ENCODE results near the gene WDR72. TPM values are rescaled to one million over a fixed set of nuclear protein-coding genes. Genes with fewer than 3 reads are reported as not detected.

Gene WDR72
- total and polyA plus RNA-seq, 2 donors (not counting 1 experiment from before 2014, with no cell fraction given) = not detected

DNA sequence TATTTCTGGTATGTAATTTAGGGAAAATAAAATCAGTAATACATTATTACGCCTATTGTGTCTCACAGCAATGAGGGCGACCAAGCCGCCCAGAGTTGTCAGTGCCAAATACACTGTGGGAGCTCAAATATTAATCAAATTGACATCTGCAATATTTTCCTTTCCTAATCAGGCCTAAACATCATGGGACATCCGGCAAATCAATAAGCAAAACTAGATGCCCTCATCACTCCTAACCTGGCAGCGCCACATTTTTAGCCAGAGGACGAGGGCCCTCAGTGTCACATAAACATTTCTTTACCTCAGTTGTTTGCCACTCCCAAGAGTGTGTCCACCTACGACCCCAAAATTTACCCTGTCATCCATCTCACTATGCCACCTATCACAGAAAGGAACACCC is 64.1 kb downstream of the WDR72 start:
- ATAC-seq (ENCODE audit: low read depth) (no peak), DNase-seq (no peak)
- no peaks in the 10 kb centered on the region for H3K4me1 ChIP-seq (ENCODE audit: control insufficient read depth in 2 of 2, insufficient read depth in 2 of 2, low read length in 2 of 2)
- H3K27ac ChIP-seq (ENCODE audit: low read length in 2 of 2) = no peak overlapping the region
- no peaks in the 10 kb centered on the region for H4K20me1 ChIP-seq (ENCODE audit: control insufficient read depth, insufficient read depth, low read length, poor library complexity, severe bottlenecking)
- H3K79me2 ChIP-seq (ENCODE audit: control insufficient read depth, insufficient read depth, low read length) = no peaks in the 10 kb centered on the region
- H3K4me3 ChIP-seq (ENCODE audit: control extremely low read depth in 1 of 5, extremely low read depth in 1 of 5, insufficient read depth in 1 of 5, low read depth in 2 of 5, low read length in 4 of 5) = no peak overlapping the region
- H2AFZ ChIP-seq (ENCODE audit: insufficient read depth, low read depth, low read length, poor library complexity, severe bottlenecking) = no peak overlapping the region
- H3K4me2 ChIP-seq (replicated peaks; ENCODE audit: low read depth, low read length, poor library complexity, severe bottlenecking) = no peak overlapping the region
- Mint-ChIP-seq H3K27me3 (no peaks in the 10 kb centered on the region), H3K4me3 (no peak overlapping the region), H3K9me3 (ENCODE audit: insufficient read depth) (peaks cover 1% of the 10 kb centered on the region), H3K27ac (no peak overlapping the region), H3K4me1 (no peaks in the 10 kb centered on the region)
- H3K27me3 ChIP-seq (replicated peaks in 1 of 4; ENCODE audit: control extremely low read depth in 1 of 4, control insufficient read depth in 3 of 4, insufficient read depth in 4 of 4, low read length in 3 of 4) = no peaks in the 10 kb centered on the region
- no peaks in the 10 kb centered on the region for H3K36me3 ChIP-seq (replicated peaks in 1 of 2; ENCODE audit: control extremely low read depth in 1 of 2, control insufficient read depth in 1 of 2, extremely low read depth in 1 of 2, insufficient read depth in 2 of 2, low read length in 1 of 2)
- TF ChIP-seq EZH2 (IDR thresholded peaks at IDR 0.05; ENCODE audit: borderline replicate concordance, insufficient read depth, low read depth, low read length, poor library complexity, severe bottlenecking) = no peak
- TF ChIP-seq, protein P1, sequence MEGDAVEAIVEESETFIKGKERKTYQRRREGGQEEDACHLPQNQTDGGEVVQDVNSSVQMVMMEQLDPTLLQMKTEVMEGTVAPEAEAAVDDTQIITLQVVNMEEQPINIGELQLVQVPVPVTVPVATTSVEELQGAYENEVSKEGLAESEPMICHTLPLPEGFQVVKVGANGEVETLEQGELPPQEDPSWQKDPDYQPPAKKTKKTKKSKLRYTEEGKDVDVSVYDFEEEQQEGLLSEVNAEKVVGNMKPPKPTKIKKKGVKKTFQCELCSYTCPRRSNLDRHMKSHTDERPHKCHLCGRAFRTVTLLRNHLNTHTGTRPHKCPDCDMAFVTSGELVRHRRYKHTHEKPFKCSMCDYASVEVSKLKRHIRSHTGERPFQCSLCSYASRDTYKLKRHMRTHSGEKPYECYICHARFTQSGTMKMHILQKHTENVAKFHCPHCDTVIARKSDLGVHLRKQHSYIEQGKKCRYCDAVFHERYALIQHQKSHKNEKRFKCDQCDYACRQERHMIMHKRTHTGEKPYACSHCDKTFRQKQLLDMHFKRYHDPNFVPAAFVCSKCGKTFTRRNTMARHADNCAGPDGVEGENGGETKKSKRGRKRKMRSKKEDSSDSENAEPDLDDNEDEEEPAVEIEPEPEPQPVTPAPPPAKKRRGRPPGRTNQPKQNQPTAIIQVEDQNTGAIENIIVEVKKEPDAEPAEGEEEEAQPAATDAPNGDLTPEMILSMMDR (IDR thresholded peaks at IDR 0.05) = no peak
- peaks cover 0 to 3% (median 0%) of the 10 kb centered on the region in 3 donors for H3K9me3 ChIP-seq (ENCODE audit: control extremely low read depth in 1 of 3, control insufficient read depth in 2 of 3, insufficient read depth in 1 of 3, low read length in 2 of 3)
- H3K9ac ChIP-seq (ENCODE audit: low read length) = no peak overlapping the region
- intact Hi-C loops (cut with micrococcal nuclease) = no loop called here
- WGBS (ENCODE audit: insufficient coverage) = 94% methylated on average over 5 of the region's 7 CpGs
- ChIA-PET CTCF (no interaction called here), POLR2A (no interaction called here)

DNA sequence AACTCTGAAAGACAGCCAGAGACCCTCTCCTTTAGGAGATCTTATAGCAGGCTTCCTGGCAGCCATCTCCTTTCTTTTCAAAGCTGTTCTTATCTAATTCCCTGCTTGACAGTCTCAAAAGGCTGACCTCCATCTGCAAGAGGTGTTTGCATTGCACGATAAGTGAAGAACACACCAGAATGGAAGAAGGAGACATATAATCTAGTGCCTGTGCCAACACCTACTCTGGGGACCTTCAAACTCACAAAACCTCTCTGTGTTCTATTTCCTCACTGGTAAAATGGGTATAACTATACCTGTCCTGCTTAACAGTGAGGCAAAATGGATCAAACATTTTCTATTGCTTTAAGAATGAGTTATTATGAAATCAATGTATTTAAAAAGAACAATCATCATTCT is 65.0 kb downstream of the WDR72 start:
- H3K27me3 Mint-ChIP-seq = no peaks in the 10 kb centered on the region
- no peaks in the 10 kb centered on the region for H3K27me3 ChIP-seq (replicated peaks in 1 of 4; ENCODE audit: control extremely low read depth in 1 of 4, control insufficient read depth in 3 of 4, insufficient read depth in 4 of 4, low read length in 3 of 4)
- H4K20me1 ChIP-seq (ENCODE audit: control insufficient read depth, insufficient read depth, low read length, poor library complexity, severe bottlenecking) = no peaks in the 10 kb centered on the region
- H3K9me3 ChIP-seq (ENCODE audit: control extremely low read depth in 1 of 3, control insufficient read depth in 2 of 3, insufficient read depth in 1 of 3, low read length in 2 of 3) = peaks cover 0 to 3% (median 0%) of the 10 kb centered on the region in 3 donors
- H3K4me1 ChIP-seq (ENCODE audit: control insufficient read depth in 2 of 2, insufficient read depth in 2 of 2, low read length in 2 of 2) = no peaks in the 10 kb centered on the region
- ChIA-PET POLR2A (interaction anchor here (0.5 kb wide), 1 partner anchor 90 kb away, joined by 3 read pairs; no protein-coding TSS in a partner anchor), CTCF (no interaction called here)
- H3K27ac ChIP-seq (ENCODE audit: low read length in 2 of 2) = no peak overlapping the region
- WGBS (ENCODE audit: insufficient coverage) = no CpG with 5 or more reads among the region's 1 CpG
- intact Hi-C loops (cut with micrococcal nuclease) = no loop called here
- H3K79me2 ChIP-seq (ENCODE audit: control insufficient read depth, insufficient read depth, low read length) = no peaks in the 10 kb centered on the region
- TF ChIP-seq, protein P1 (IDR thresholded peaks at IDR 0.05) = no peak
- no peak for TF ChIP-seq EZH2 (IDR thresholded peaks at IDR 0.05; ENCODE audit: borderline replicate concordance, insufficient read depth, low read depth, low read length, poor library complexity, severe bottlenecking)
- H3K36me3 ChIP-seq (replicated peaks in 1 of 2; ENCODE audit: control extremely low read depth in 1 of 2, control insufficient read depth in 1 of 2, extremely low read depth in 1 of 2, insufficient read depth in 2 of 2, low read length in 1 of 2) = no peaks in the 10 kb centered on the region
- no peak overlapping the region for H3K9ac ChIP-seq (ENCODE audit: low read length)
- H3K9me3 Mint-ChIP-seq (ENCODE audit: insufficient read depth) = peaks cover 2% of the 10 kb centered on the region
- no peaks in the 10 kb centered on the region for H3K4me1 Mint-ChIP-seq
- H3K4me3 ChIP-seq (ENCODE audit: control extremely low read depth in 1 of 5, extremely low read depth in 1 of 5, insufficient read depth in 1 of 5, low read depth in 2 of 5, low read length in 4 of 5) = no peak overlapping the region
- DNase-seq = no peak
- H3K27ac Mint-ChIP-seq = no peak overlapping the region
- H3K4me2 ChIP-seq (replicated peaks; ENCODE audit: low read depth, low read length, poor library complexity, severe bottlenecking) = no peak overlapping the region
- no peak overlapping the region for H2AFZ ChIP-seq (ENCODE audit: insufficient read depth, low read depth, low read length, poor library complexity, severe bottlenecking)
- H3K4me3 Mint-ChIP-seq = no peak overlapping the region
- ATAC-seq (ENCODE audit: low read depth) = no peak

Measured in B cell (primary cell).